Neural cell (in vitro differentiated cells): Measurements from ENCODE around the gene ITGB5. TPM values are rescaled to one million over a fixed set of nuclear protein-coding genes. Genes with fewer than 3 reads are reported as not detected.

Source experiments
- H2AFZ ChIP-seq: fragments of 200-600, 300-800 bp; sonication (generic), shearing (Covaris generic); 2 replicates; pipeline ENCODE4 v1.6.0; 2014; ENCODE audit warnings: low read depth, mild to moderate bottlenecking, antibody characterized with exemption, low read length, moderate library complexity
- H3F3A ChIP-seq: fragments of 200-600 bp; shearing (Covaris generic); 2 replicates; pipeline ENCODE4 v1.6.1; 2016; ENCODE audit warnings: mild to moderate bottlenecking, moderate library complexity, mixed read lengths, antibody characterized with exemption, low read length; ENCODE audit not compliant: insufficient read depth, poor library complexity, severe bottlenecking
- H3K27ac ChIP-seq: fragments of 200-600, 300-800 bp; sonication (generic), shearing (Covaris generic); 2 replicates; pipeline ENCODE4 v1.5.1; 2014; ENCODE audit warnings: mild to moderate bottlenecking, low read length, moderate library complexity
- H3K27me3 ChIP-seq: fragments of 300-800, 200-600 bp; sonication (generic), shearing (Covaris generic); 2 replicates; pipeline ENCODE4 v1.6.0; 2014; ENCODE audit warnings: mild to moderate bottlenecking, low read depth, low read length, moderate library complexity; ENCODE audit not compliant: insufficient read depth
- H3K36me3 ChIP-seq: fragments of 300-800, 200-600 bp; sonication (generic), shearing (Covaris generic); 2 replicates; pipeline ENCODE4 v1.5.1; 2014; ENCODE audit warnings: mild to moderate bottlenecking, antibody characterized with exemption, low read length, moderate library complexity; ENCODE audit not compliant: insufficient read depth
- H3K4me2 ChIP-seq: fragments of 300-800, 200-600 bp; sonication (generic), shearing (Covaris generic); 2 replicates; pipeline ENCODE4 v1.6.0; 2014; ENCODE audit warnings: mild to moderate bottlenecking, low read length
- H3K4me3 ChIP-seq: fragments of 300-800, 200-600 bp; sonication (generic), shearing (Covaris generic); 2 replicates; pipeline ENCODE4 v1.5.1; 2014; ENCODE audit warnings: mild to moderate bottlenecking, low read length, moderate library complexity
- H3K79me2 ChIP-seq: fragments of 200-600 bp; shearing (Covaris generic); replicated peaks from 2 replicates; pipeline ENCODE4 v1.6.0; 2014; ENCODE audit warnings: mild to moderate bottlenecking, low read length, moderate library complexity; ENCODE audit not compliant: insufficient read depth
- H3K9ac ChIP-seq: fragments of 300-800, 200-600 bp; sonication (generic), shearing (Covaris generic); 2 replicates; pipeline ENCODE4 v1.6.1; 2016; ENCODE audit warnings: mild to moderate bottlenecking, low read length, mixed read lengths
- H3K9me2 ChIP-seq: fragments of 200-600 bp; shearing (Covaris generic); 2 replicates; pipeline ENCODE4 v1.6.1; 2016; ENCODE audit warnings: mild to moderate bottlenecking, low read length, mixed read lengths; ENCODE audit not compliant: insufficient read depth
- H3K9me3 ChIP-seq: fragments of 200-600, 300-800 bp; sonication (generic), shearing (Covaris generic); 2 replicates; pipeline ENCODE4 v1.6.1; 2016; ENCODE audit warnings: mild to moderate bottlenecking, mixed run types, low read length, moderate library complexity, mixed read lengths
- H4K20me1 ChIP-seq: fragments of 200-600 bp; shearing (Covaris generic); 2 replicates; pipeline ENCODE4 v1.6.1; 2016; ENCODE audit warnings: mild to moderate bottlenecking, mixed run types; ENCODE audit not compliant: insufficient read depth
- CTCF ChIP-seq: fragments of 450-650 bp; IDR thresholded peaks from 2 replicates; pipeline ENCODE4 v1.5.1; 2014; ENCODE audit warnings: antibody characterized with exemption, mild to moderate bottlenecking, moderate library complexity; ENCODE audit not compliant: poor library complexity, severe bottlenecking
- EP300 ChIP-seq: fragments of 450-650 bp; conservative IDR thresholded peaks from 2 replicates; pipeline ENCODE4 v1.6.1; 2014; ENCODE audit warnings: antibody characterized with exemption, mild to moderate bottlenecking, moderate library complexity; ENCODE audit not compliant: poor library complexity, severe bottlenecking
- EZH2 ChIP-seq: fragments of 200-600, 300-800 bp; shearing (Covaris generic), sonication (generic); IDR thresholded peaks from 2 replicates; pipeline ENCODE4 v1.6.1; 2014; ENCODE audit warnings: antibody characterized with exemption, low read length, borderline replicate concordance, mild to moderate bottlenecking; ENCODE audit not compliant: insufficient read depth, poor library complexity, severe bottlenecking
- MXI1 ChIP-seq: fragments of 450-650 bp; conservative IDR thresholded peaks from 2 replicates; pipeline ENCODE4 v1.6.1; 2014; ENCODE audit warnings: antibody characterized with exemption, mild to moderate bottlenecking; ENCODE audit not compliant: poor library complexity, severe bottlenecking
- POLR2AphosphoS5 ChIP-seq: IDR thresholded peaks from 2 replicates; pipeline ENCODE4 v1.6.1; 2012
- RAD21 ChIP-seq: fragments of 450-650 bp; conservative IDR thresholded peaks from 2 replicates; pipeline ENCODE4 v1.6.1; 2014; ENCODE audit warnings: antibody characterized with exemption, mild to moderate bottlenecking, moderate library complexity
- REST ChIP-seq: IDR thresholded peaks from 2 replicates; pipeline ENCODE4 v1.6.1; 2012; ENCODE audit warnings: borderline replicate concordance
- SMC3 ChIP-seq: fragments of 450-650 bp; conservative IDR thresholded peaks from 2 replicates; pipeline ENCODE4 v1.6.1; 2014; ENCODE audit warnings: antibody characterized with exemption, mild to moderate bottlenecking, moderate library complexity; ENCODE audit not compliant: poor library complexity
- TAF1 ChIP-seq: IDR thresholded peaks from 2 replicates; pipeline ENCODE4 v1.6.1; 2012; ENCODE audit warnings: low read depth
- polyA plus RNA-seq: library from polyadenylated mRNA; depleted of rRNA; stranded (reverse); fragments of >200 nt; gene quantifications from 2 replicates; pipeline ENCODE4 v1.2.3, GENCODE V29; 2014

The ITGB5 gene
- polyA plus RNA-seq, 1 donor from 2014 or later: 1.2 TPM

GRCh38 chr3:124829819-124830554 lies 57.2 kb downstream of the ITGB5 start:
- H2AFZ ChIP-seq: no peak overlapping the region
- no peaks in the 10 kb centered on the region for H3K79me2 ChIP-seq
- no peak overlapping the region for H3K27ac ChIP-seq

More at GRCh38 chr3:124829819-124830554, 57.2 kb downstream of the ITGB5 start:
- H3K9me3 ChIP-seq: no peaks in the 10 kb centered on the region
- H4K20me1 ChIP-seq: no peaks in the 10 kb centered on the region
- H3K36me3 ChIP-seq: no peaks in the 10 kb centered on the region
- no peak overlapping the region for H3K4me3 ChIP-seq
- no peaks in the 10 kb centered on the region for H3F3A ChIP-seq
- TF ChIP-seq EP300: no peak
- TF ChIP-seq SMC3: no peak
- no peak for TF ChIP-seq TAF1
- no peak for TF ChIP-seq RAD21
- no peak for TF ChIP-seq CTCF
- no peak for TF ChIP-seq MXI1
- no peak for TF ChIP-seq EZH2
- TF ChIP-seq POLR2AphosphoS5: no peak
- TF ChIP-seq REST: no peak
- no peak overlapping the region for H3K4me2 ChIP-seq
- no peaks in the 10 kb centered on the region for H3K9me2 ChIP-seq
- no peak overlapping the region for H3K9ac ChIP-seq
- no peaks in the 10 kb centered on the region for H3K27me3 ChIP-seq
